Stimulated activated naive CD4-positive, alpha-beta T cell treated with Interleukin-2 at 50 U/mL for 16 hours (primary cell): ENCODE data around the gene USP33.
"Not testable (repeated sequence)": the region's sequence is repeated elsewhere in the genome, so short reads cannot be mapped to it uniquely, and the experiment has no call there.

Experiments used
- DNase-seq: peaks from one replicate; lab custom pipeline; 2025; lab: John Stamatoyannopoulos, UW

USP33 gene

DNA sequence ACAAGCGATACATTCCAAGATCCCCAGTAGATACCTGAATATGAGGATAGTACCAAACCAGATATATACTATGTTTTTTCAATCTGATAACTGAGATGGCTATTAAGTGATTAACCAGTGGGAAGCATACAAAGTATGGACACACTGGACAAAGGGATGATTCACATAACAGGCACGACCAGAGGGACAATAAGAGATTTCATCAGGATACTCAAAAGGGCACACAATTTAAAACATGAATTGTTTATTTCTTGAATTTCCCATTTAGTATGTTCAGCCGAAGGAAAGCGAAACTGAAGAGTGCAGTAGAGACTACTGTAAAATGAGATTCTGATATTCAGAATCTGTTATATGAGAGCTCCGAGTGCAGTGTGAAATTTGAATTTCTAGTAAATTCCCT is 87.8 kb downstream of the USP33 start:
- DNase-seq = no peak

- DNase-seq = no peak
Observed at GRCh38 chr1:77670330-77670729, 89.3 kb downstream of the USP33 start.

DNA sequence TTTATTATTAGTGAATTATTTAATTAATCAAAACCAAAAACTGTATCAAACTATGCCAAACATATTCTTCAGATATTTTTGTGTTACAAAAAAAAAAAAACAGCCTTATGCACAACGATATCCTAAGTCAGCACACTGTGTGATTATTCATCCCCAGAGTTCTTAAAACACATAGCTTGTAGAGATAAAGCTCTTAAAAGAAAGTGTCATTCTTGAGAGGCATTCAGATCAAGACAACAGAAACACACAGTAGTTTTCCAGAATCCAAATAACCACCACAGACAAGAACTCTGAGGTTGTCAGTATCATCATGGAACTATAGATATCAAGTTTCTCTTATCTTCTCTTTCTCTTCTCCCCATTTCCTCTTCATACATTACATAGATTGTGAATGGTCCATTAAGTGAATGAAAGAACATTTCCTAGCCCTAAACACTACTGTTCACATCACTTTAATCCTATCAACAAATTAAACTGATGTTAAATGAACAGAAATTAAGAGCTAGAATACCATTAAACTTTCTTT is 90.7 kb downstream of the USP33 start:
- no peak for DNase-seq

DNA sequence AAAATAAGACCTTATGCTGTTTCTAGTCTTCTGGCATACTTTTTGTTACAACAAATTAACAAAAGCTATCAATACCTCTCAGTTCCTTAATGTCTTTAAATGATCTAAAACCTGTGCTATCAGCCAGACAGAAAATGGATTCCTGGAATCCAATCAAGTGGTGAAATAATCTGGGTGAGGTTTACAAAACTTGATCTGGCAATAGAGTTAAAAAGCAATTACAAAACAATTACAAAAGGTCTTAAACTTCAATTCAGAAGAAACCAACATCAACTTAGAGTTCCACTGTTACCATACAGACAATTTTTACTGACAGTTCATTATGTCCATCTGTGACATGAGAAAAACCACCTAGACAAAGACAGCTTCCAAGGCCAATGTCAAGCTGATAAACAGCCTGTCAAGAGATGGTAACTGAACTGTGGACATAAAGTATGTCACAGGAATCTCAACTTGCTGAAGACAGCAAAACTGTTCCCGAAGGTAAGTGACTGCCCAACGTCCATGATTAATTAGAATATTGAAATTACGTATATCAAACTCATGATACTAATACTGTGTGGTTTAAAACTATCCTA is 94.6 kb downstream of the USP33 start:
- no peak for DNase-seq

DNA sequence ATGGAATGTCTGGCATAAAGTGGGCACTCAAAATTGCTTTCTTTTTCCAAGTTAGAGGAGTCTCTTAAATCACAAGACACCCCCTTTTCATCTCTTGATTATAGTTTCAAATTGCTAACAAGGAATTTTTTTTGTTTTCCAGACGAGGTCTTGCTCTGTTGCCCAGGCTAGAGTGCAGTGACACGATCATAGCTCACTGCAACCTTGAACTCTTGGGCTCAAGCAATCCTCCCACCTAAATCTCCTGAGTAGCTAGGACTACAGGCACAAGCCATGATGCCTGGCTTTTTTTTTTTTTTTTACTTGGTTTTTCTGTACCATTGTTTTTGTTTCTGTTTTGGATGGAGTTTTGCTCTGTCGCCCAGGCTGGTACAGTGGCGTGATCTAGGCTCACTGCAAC is 98.0 kb downstream of the USP33 start:
- no peak for DNase-seq

DNA sequence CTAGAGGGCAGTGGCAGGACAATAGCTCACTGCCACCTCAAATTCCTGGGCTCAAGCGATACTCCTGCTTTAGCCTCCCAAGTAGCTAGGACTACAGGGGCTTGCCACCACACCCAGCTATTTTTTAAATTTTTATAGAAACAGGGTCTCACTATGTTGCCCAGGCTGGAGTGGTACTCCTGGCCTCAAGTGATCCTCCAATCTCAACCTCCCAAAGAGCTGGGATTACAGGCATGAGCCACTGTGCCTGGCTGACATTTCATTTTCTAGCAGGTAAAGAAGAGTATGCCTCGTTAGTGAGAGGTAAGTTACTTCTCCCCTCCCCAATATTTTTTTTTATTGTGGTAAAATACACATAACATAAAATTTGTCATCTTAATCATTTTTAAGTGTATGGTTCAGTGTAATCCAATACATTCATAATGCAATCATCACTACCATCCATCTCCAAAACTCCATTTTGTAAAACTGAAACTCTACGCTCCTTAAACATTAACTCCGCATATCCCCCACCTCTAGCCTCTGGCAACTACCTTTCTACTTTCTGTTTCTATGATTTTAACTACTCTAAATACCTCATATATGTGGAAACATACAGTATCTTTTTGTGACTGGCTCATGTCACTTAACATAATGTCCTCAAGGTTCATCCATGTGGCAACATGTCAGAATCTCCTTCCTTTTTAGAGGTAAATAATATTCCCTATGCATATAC is 99.6 kb downstream of the USP33 start:
- DNase-seq = no peak

- DNase-seq = no peak
Observed at GRCh38 chr1:77658271-77658670, 101.4 kb downstream of the USP33 start.

- no peak for DNase-seq
Observed at GRCh38 chr1:77655431-77655974, 104.1 kb downstream of the USP33 start.

GRCh38 chr1:77652970-77653516 is 106.6 kb downstream of the USP33 start:
- DNase-seq = no peak

GRCh38 chr1:77652268-77652667 is 107.4 kb downstream of the USP33 start:
- no peak for DNase-seq

GRCh38 chr1:77649127-77649526 is 110.5 kb downstream of the USP33 start:
- DNase-seq = no peak

DNA sequence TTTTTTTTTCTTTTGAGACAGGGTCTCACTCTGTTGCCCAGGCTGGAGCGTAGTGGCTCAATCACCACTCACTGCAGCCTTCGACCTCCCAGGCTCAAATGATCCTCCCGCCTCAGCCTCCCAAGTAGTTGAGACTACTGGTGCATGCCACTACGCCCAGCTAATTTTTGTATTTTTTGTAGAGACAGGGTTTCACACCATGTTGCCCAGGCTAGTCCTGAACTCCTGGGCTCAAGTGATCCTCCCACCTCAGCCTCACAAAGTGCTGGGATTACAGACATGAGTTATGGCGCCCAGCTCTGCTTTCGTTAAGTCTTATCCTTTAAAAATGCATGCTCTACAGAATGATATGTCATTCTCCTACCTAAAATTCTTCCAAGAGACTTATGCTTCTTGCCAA is 113.4 kb downstream of the USP33 start:
- DNase-seq = not testable (repeated sequence)
